NT2/D1 (cell line): ENCODE measurements around the gene SPSB2.

ENCODE experiments used
- DNase-seq: peaks from one replicate; pipeline ENCODE4 v3.0.0-alpha.2; 2011; ENCODE audit warnings: low read depth, low spot score
- H3K27me3 ChIP-seq: 2 replicates; pipeline ENCODE4 v1.6.0; 2011; ENCODE audit warnings: mild to moderate bottlenecking; ENCODE audit not compliant: insufficient read length, insufficient read depth
- H3K36me3 ChIP-seq: 2 replicates; pipeline ENCODE4 v1.6.1; 2011; ENCODE audit warnings: mild to moderate bottlenecking, low read length, mixed read lengths; ENCODE audit not compliant: insufficient read depth, insufficient read length
- H3K4me1 ChIP-seq: 2 replicates; pipeline ENCODE4 v1.5.1; 2011; ENCODE audit not compliant: insufficient read depth, insufficient read length
- H3K4me3 ChIP-seq: 2 replicates; pipeline ENCODE4 v1.5.1; 2011; ENCODE audit warnings: low read depth; ENCODE audit not compliant: insufficient read length
- H3K9ac ChIP-seq: 2 replicates; pipeline ENCODE4 v1.6.0; 2011; ENCODE audit warnings: low read depth; ENCODE audit not compliant: insufficient read length
- H3K9me3 ChIP-seq: 2 replicates; pipeline ENCODE4 v1.5.1; 2011; ENCODE audit warnings: mild to moderate bottlenecking, low read length; ENCODE audit not compliant: insufficient read depth
- SUZ12 ChIP-seq: IDR thresholded peaks from 2 replicates; pipeline ENCODE4 v1.6.1; 2011; ENCODE audit not compliant: insufficient read length, insufficient read depth; ENCODE audit errors: extremely low read depth
- YY1 ChIP-seq: IDR thresholded peaks from 2 replicates; pipeline ENCODE4 v1.6.1; 2011; ENCODE audit not compliant: insufficient read length, insufficient read depth
- ZNF274 ChIP-seq: IDR thresholded peaks from 2 replicates; pipeline ENCODE4 v1.6.1; 2011; ENCODE audit warnings: mild to moderate bottlenecking, low read depth, low read length

The SPSB2 gene

GRCh38 chr12:6840330-6840729, 32.8 kb downstream of the SPSB2 start:
- Histone ChIP-seq H3K4me1 (peaks cover 19% of the 10 kb centered on the region), H3K9ac (no peak overlapping the region), H3K9me3 (no peaks in the 10 kb centered on the region), H3K36me3 (peaks cover 96% of the 10 kb centered on the region), H3K27me3 (no peaks in the 10 kb centered on the region), H3K4me3 (no peak overlapping the region)
- no peak for DNase-seq
- TF ChIP-seq YY1 (no peak), SUZ12 (no peak), ZNF274 (no peak)

GRCh38 chr12:6839482-6840201, 33.5 kb downstream of the SPSB2 start:
- Histone ChIP-seq H3K9me3 (no peaks in the 10 kb centered on the region), H3K9ac (peak overlapping the region; percentile 8), H3K4me1 (peaks cover 19% of the 10 kb centered on the region), H3K27me3 (no peaks in the 10 kb centered on the region), H3K4me3 (no peak overlapping the region), H3K36me3 (peaks cover 95% of the 10 kb centered on the region)
- no peak for TF ChIP-seq SUZ12
- TF ChIP-seq ZNF274, result no peak
- no peak for TF ChIP-seq YY1
- no peak for DNase-seq

- peaks cover 19% of the 10 kb centered on the region for H3K4me1 ChIP-seq
- TF ChIP-seq SUZ12 (no peak), YY1 (no peak), ZNF274 (no peak)
- no peaks in the 10 kb centered on the region for H3K9me3 ChIP-seq
- H3K27me3 ChIP-seq, result no peaks in the 10 kb centered on the region
- DNase-seq, result no peak
- peaks cover 95% of the 10 kb centered on the region for H3K36me3 ChIP-seq
- H3K4me3 ChIP-seq, result no peak overlapping the region
- H3K9ac ChIP-seq, result peak overlapping the region; percentile 18
Observed at GRCh38 chr12:6838854-6839253, 34.2 kb downstream of the SPSB2 start.

GRCh38 chr12:6837370-6838060, 35.6 kb downstream of the SPSB2 start:
- no peak overlapping the region for H3K4me3 ChIP-seq
- H3K9ac ChIP-seq, result no peak overlapping the region
- H3K27me3 ChIP-seq, result no peaks in the 10 kb centered on the region
- TF ChIP-seq SUZ12 (no peak), ZNF274 (no peak), YY1 (no peak)
- H3K36me3 ChIP-seq, result peaks cover 91% of the 10 kb centered on the region
- H3K4me1 ChIP-seq, result peaks cover 12% of the 10 kb centered on the region
- no peaks in the 10 kb centered on the region for H3K9me3 ChIP-seq
- DNase-seq, result no peak

GRCh38 chr12:6836851-6837250, 36.3 kb downstream of the SPSB2 start:
- Histone ChIP-seq H3K27me3 (no peaks in the 10 kb centered on the region), H3K9ac (no peak overlapping the region), H3K36me3 (peaks cover 90% of the 10 kb centered on the region), H3K9me3 (no peaks in the 10 kb centered on the region), H3K4me1 (peaks cover 12% of the 10 kb centered on the region), H3K4me3 (no peak overlapping the region)
- no peak for DNase-seq
- TF ChIP-seq SUZ12 (no peak), YY1 (no peak), ZNF274 (no peak)

- Histone ChIP-seq H3K9ac (no peak overlapping the region), H3K36me3 (peaks cover 92% of the 10 kb centered on the region), H3K4me1 (peaks cover 20% of the 10 kb centered on the region), H3K9me3 (no peaks in the 10 kb centered on the region), H3K4me3 (no peak overlapping the region), H3K27me3 (no peaks in the 10 kb centered on the region)
- DNase-seq, result no peak
- TF ChIP-seq SUZ12, result no peak
- TF ChIP-seq ZNF274, result no peak
- no peak for TF ChIP-seq YY1
Observed at GRCh38 chr12:6834873-6835272, 38.2 kb downstream of the SPSB2 start.

- no peaks in the 10 kb centered on the region for H3K27me3 ChIP-seq
- no peak overlapping the region for H3K9ac ChIP-seq
- no peak for DNase-seq
- peaks cover 23% of the 10 kb centered on the region for H3K4me1 ChIP-seq
- H3K36me3 ChIP-seq, result peaks cover 89% of the 10 kb centered on the region
- H3K9me3 ChIP-seq, result no peaks in the 10 kb centered on the region
- TF ChIP-seq SUZ12, result no peak
- TF ChIP-seq ZNF274, result no peak
- no peak for TF ChIP-seq YY1
- no peak overlapping the region for H3K4me3 ChIP-seq
Observed at GRCh38 chr12:6834254-6834653, 38.8 kb downstream of the SPSB2 start.
